AG10803 (cell line): ENCODE measurements around the gene CYFIP2.

Experiments used
- DNase-seq: peaks from one replicate; pipeline ENCODE4 v3.0.0; 2010; ENCODE audit warnings: low read depth
- H3K4me3 ChIP-seq: 2 replicates; pipeline ENCODE4 v1.5.1; 2011; ENCODE audit warnings: mild to moderate bottlenecking, low read length, control low read depth
- TF ChIP-seq, protein P1 (sequence below): conservative IDR thresholded peaks from 2 replicates; pipeline ENCODE4 v1.5.1; 2011; ENCODE audit warnings: mild to moderate bottlenecking, low read length, control low read depth, inconsistent platforms

The CYFIP2 gene

DNA sequence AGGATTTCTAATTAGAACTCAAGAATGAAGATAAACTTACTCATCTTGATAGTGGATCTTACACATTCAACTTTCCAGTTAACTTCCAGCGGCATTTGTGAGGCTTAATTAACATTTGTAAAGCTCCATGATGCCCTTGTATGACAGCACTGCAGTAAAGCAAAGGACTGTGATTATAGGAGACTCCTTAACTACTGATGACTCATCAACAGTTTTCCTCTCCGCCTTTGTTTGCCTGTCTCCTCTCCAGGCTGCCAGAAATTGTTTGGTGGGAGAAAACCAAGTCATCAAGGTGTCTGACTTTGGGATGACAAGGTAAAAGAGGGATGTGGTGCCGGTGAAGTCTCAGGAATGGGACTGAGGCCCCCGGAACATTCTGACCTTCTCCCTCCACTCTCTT is 20.4 kb upstream of the CYFIP2 start:
- TF ChIP-seq, protein P1, sequence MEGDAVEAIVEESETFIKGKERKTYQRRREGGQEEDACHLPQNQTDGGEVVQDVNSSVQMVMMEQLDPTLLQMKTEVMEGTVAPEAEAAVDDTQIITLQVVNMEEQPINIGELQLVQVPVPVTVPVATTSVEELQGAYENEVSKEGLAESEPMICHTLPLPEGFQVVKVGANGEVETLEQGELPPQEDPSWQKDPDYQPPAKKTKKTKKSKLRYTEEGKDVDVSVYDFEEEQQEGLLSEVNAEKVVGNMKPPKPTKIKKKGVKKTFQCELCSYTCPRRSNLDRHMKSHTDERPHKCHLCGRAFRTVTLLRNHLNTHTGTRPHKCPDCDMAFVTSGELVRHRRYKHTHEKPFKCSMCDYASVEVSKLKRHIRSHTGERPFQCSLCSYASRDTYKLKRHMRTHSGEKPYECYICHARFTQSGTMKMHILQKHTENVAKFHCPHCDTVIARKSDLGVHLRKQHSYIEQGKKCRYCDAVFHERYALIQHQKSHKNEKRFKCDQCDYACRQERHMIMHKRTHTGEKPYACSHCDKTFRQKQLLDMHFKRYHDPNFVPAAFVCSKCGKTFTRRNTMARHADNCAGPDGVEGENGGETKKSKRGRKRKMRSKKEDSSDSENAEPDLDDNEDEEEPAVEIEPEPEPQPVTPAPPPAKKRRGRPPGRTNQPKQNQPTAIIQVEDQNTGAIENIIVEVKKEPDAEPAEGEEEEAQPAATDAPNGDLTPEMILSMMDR, result no peak
- DNase-seq, result no peak
- H3K4me3 ChIP-seq, result no peak overlapping the region

DNA sequence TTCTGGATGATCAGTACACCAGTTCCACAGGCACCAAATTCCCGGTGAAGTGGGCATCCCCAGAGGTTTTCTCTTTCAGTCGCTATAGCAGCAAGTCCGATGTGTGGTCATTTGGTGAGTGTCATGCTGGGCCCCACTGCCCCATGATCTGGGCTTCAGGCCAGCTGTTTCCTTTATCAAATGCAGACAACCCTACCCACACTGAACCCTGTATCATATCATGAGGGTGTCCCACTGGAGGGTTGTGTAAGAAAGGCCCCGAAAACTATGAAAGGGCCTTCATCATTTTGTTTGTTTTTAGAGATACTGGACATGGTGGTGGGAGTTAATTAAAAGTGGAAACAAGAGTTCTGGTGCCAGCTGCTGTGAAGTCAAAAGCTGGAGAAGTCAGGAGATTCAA is 20.0 kb upstream of the CYFIP2 start:
- TF ChIP-seq, protein P1, result no peak
- H3K4me3 ChIP-seq, result no peak overlapping the region
- no peak for DNase-seq

- H3K4me3 ChIP-seq, result no peak overlapping the region
- TF ChIP-seq, protein P1, result no peak
Observed at GRCh38 chr5:157247267-157247666, 18.7 kb upstream of the CYFIP2 start.

DNA sequence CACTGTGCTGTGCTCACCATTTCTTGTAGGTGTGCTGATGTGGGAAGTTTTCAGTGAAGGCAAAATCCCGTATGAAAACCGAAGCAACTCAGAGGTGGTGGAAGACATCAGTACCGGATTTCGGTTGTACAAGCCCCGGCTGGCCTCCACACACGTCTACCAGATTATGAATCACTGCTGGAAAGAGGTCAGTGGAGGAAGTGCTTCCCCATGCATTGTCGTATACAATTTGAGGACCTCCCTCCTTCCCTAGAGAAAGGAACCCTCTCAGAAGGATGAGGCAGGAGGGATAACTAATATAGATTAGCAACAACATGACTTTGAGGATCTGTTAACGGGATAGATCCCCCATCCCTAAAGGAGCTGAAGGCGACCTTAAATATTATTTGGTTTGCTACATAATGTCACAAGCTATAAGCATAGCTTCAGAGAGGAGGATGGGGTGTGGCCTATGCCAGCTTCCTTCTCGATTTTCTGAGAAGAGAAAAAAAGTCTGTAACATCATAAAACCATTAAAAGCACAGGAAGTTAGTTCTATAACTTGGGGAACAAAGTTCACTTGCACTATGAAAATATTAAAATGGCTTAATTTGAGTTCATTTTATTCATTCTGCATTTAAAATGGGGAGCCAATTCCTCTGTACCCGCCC is 17.0 kb upstream of the CYFIP2 start:
- no peak overlapping the region for H3K4me3 ChIP-seq
- no peak for DNase-seq

More at GRCh38 chr5:157247267-157247666, 18.7 kb upstream of the CYFIP2 start:
- DNase-seq, result no peak

DNA sequence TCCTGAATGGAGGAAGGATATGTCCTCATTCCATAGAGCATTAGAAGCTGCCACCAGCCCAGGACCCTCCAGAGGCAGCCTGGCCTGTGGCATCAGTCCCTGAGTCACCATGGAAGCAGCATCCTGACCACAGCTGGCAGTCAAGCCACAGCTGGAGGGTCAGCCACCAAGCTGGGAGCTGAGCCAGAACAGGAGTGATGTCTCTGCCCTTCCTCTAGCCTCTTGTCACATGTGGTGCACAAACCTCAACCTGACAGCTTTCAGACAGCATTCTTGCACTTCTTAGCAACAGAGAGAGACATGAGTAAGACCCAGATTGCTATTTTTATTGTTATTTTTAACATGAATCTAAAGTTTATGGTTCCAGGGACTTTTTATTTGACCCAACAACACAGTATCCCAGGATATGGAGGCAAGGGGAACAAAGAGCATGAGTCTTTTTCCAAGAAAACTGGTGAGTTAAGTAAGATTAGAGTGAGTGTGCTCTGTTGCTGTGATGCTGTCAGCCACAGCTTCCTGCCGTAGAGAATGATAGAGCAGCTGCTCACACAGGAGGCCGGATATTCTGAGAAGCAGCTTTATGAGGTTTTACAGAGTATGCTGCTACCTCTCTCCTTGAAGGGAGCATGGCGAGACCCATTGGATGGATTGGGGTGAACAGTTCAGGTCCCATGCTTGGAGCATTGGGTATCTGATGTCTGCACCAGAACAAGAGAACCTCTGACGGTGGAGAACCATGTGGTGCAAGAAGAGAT is 13.0 kb upstream of the CYFIP2 start:
- TF ChIP-seq, protein P1, result no peak
- no peak overlapping the region for H3K4me3 ChIP-seq
- peak; percentile 46 for DNase-seq

More for the DNA sequence above, 17.0 kb upstream of the CYFIP2 start:
- TF ChIP-seq, protein P1, result no peak

GRCh38 chr5:157253547-157253946 is 12.4 kb upstream of the CYFIP2 start:
- TF ChIP-seq, protein P1, result peak; percentile 97
- peak; percentile 60 for DNase-seq
- H3K4me3 ChIP-seq, result no peak overlapping the region

DNA sequence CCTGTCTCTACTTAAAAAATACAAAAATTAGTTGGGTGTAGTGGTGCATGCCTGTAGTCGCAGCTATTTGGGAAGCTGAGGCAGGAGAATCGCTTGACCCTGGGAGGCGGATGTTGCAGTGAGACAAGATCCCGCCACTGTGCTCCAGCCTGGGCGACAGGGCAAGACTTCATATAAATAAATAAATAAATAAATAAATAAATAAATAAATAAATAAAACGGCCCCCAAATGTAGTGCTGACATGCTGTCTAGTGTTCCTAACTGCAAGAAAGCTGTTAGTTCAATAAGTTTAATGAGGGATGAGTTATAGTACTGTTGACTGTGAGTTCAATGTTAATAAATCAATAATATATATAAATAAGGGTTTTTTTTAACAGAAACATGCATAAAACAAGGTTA is 7.5 kb upstream of the CYFIP2 start:
- TF ChIP-seq, protein P1, result no peak
- no peak for DNase-seq

More for the DNA sequence above, 7.5 kb upstream of the CYFIP2 start:
- H3K4me3 ChIP-seq, result no peak overlapping the region
